HEK293 (cell line): ENCODE data around the gene DEFB129.
"Not testable (repeated sequence)": the region's sequence is repeated elsewhere in the genome, so short reads cannot be mapped to it uniquely, and the experiment has no call there.

Experiments
- CTCF ChIA-PET: fragments of 350-600 bp; formaldehyde crosslinking; extraction: SDS; loops from one replicate; lab custom pipeline; 2021; ENCODE audit warnings: antibody characterized with exemption; lab: Yijun Ruan, JAX
- POLR2A ChIA-PET: fragments of 300-600 bp; formaldehyde crosslinking; extraction: SDS; loops from one replicate; lab custom pipeline; 2020; ENCODE audit warnings: antibody characterized with exemption, inconsistent platforms; lab: Yijun Ruan, JAX
- H3K27ac ChIP-seq: fragments of 200-500 bp; sonication (Bioruptor generic); 2 replicates; pipeline ENCODE4 v1.5.1; 2014; ENCODE audit warnings: low read depth, low read length, control low read depth, inconsistent platforms; ENCODE audit errors: extremely low read depth
- H3K36me3 ChIP-seq, 2 experiments: fragments of 200-500 bp in 1 of 2; sonication (Bioruptor generic) in 1 of 2; 1 replicate in 1 of 2; 2 replicates in 1 of 2; pipeline ENCODE4 v1.5.1; 2014 to 2017; ENCODE audit warnings: inconsistent platforms in 2 of 2, low read length in 2 of 2; ENCODE audit not compliant: control insufficient read depth in 2 of 2, insufficient read depth in 1 of 2
- H3K4me1 ChIP-seq: fragments of 200-500 bp; sonication (Bioruptor generic); 2 replicates; pipeline ENCODE4 v1.5.1; 2014; ENCODE audit warnings: mild to moderate bottlenecking, low read length, inconsistent platforms; ENCODE audit not compliant: control insufficient read depth, insufficient read depth
- H3K4me3 ChIP-seq: 2 replicates; pipeline ENCODE4 v1.5.1; 2011; ENCODE audit warnings: low read depth, mild to moderate bottlenecking, control low read depth, low read length, moderate library complexity
- H3K9me3 ChIP-seq: fragments of 200-500 bp; sonication (Bioruptor generic); 2 replicates; pipeline ENCODE4 v1.5.1; 2014; ENCODE audit warnings: low read depth, low read length, inconsistent platforms; ENCODE audit not compliant: control insufficient read depth, insufficient read depth
- BCL6B ChIP-seq: fragments of 450-650 bp; formaldehyde crosslinking; IDR thresholded peaks from 2 replicates; pipeline ENCODE4 v1.5.1; 2017; ENCODE audit warnings: missing biosample characterization, missing genetic modification characterization
- GLIS1 ChIP-seq: fragments of 450-650 bp; formaldehyde crosslinking; IDR thresholded peaks from 2 replicates; pipeline ENCODE4 v1.5.1; 2016; ENCODE audit warnings: missing biosample characterization, missing genetic modification characterization
- SCRT2 ChIP-seq: fragments of 450-650 bp; formaldehyde crosslinking; IDR thresholded peaks from 2 replicates; pipeline ENCODE4 v1.5.1; 2016; ENCODE audit warnings: missing biosample characterization, missing genetic modification characterization
- YY2 ChIP-seq: fragments of 450-650 bp; formaldehyde crosslinking; IDR thresholded peaks from 2 replicates; pipeline ENCODE4 v1.5.1; 2016; ENCODE audit warnings: missing biosample characterization, missing genetic modification characterization
- ZBTB17 ChIP-seq: fragments of 450-650 bp; formaldehyde crosslinking; IDR thresholded peaks from 2 replicates; pipeline ENCODE4 v1.5.1; 2016; ENCODE audit warnings: missing biosample characterization, missing genetic modification characterization
- ZIC2 ChIP-seq: fragments of 450-650 bp; formaldehyde crosslinking; IDR thresholded peaks from 2 replicates; pipeline ENCODE4 v1.5.1; 2016; ENCODE audit warnings: missing biosample characterization, missing genetic modification characterization
- ZNF112 ChIP-seq: fragments of 450-650 bp; formaldehyde crosslinking; IDR thresholded peaks from 2 replicates; pipeline ENCODE4 v1.5.0; 2017; ENCODE audit warnings: missing biosample characterization, missing genetic modification characterization
- ZNF174 ChIP-seq: fragments of 450-650 bp; formaldehyde crosslinking; IDR thresholded peaks from 2 replicates; pipeline ENCODE4 v1.5.0; 2017; ENCODE audit warnings: missing biosample characterization, mild to moderate bottlenecking, missing genetic modification characterization
- ZNF280C ChIP-seq: fragments of 450-650 bp; formaldehyde crosslinking; IDR thresholded peaks from 2 replicates; pipeline ENCODE4 v1.5.1; 2016; ENCODE audit warnings: missing biosample characterization, missing genetic modification characterization
- ZNF362 ChIP-seq: fragments of 450-650 bp; formaldehyde crosslinking; IDR thresholded peaks from 2 replicates; pipeline ENCODE4 v1.5.1; 2016; ENCODE audit warnings: missing biosample characterization, missing genetic modification characterization
- ZNF398 ChIP-seq: fragments of 450-650 bp; formaldehyde crosslinking; IDR thresholded peaks from 2 replicates; pipeline ENCODE4 v1.5.1; 2017; ENCODE audit warnings: missing biosample characterization, missing genetic modification characterization
- ZNF426 ChIP-seq: fragments of 450-650 bp; formaldehyde crosslinking; IDR thresholded peaks from 2 replicates; pipeline ENCODE4 v1.5.1; 2017; ENCODE audit warnings: missing biosample characterization, missing genetic modification characterization, mild to moderate bottlenecking, inconsistent platforms, moderate library complexity
- ZNF558 ChIP-seq: fragments of 450-650 bp; formaldehyde crosslinking; IDR thresholded peaks from 2 replicates; pipeline ENCODE4 v1.5.1; 2016; ENCODE audit warnings: missing biosample characterization, missing genetic modification characterization
- ZNF561 ChIP-seq: fragments of 450-650 bp; IDR thresholded peaks from 2 replicates; pipeline ENCODE4 v1.5.1; 2018; ENCODE audit warnings: missing biosample characterization, missing genetic modification characterization, borderline replicate concordance
- ZNF776 ChIP-seq: fragments of 450-650 bp; formaldehyde crosslinking; IDR thresholded peaks from 2 replicates; pipeline ENCODE4 v1.5.0; 2017; ENCODE audit warnings: missing biosample characterization, missing genetic modification characterization, borderline replicate concordance
- ZNF830 ChIP-seq: fragments of 450-650 bp; IDR thresholded peaks from 2 replicates; pipeline ENCODE4 v1.5.0; 2018; ENCODE audit warnings: missing biosample characterization, missing genetic modification characterization, low read depth, mild to moderate bottlenecking, moderate library complexity

Gene DEFB129

GRCh38 chr20:251354-251753 lies 24.3 kb downstream of the DEFB129 start:
- H3K36me3 ChIP-seq: no peaks in the 10 kb centered on the region
- no peaks in the 10 kb centered on the region for H3K4me1 ChIP-seq
- no peaks in the 10 kb centered on the region; the same call in 1 of the 2 replicates for H3K9me3 ChIP-seq
- no peak overlapping the region for H3K4me3 ChIP-seq
- CTCF ChIA-PET: no interaction called here
- no peak overlapping the region for H3K27ac ChIP-seq
- TF ChIP-seq ZNF558 (tag by site-specific recombination) (no peak), SCRT2 (tag by site-specific recombination) (no peak)
- POLR2A ChIA-PET: no interaction called here

- ChIA-PET POLR2A (no interaction called here), CTCF (interaction anchor here (0.6 to 1.7 kb wide), 4 partner anchors 14 to 1970 kb away, joined by 3 to 8 read pairs (median 4); no protein-coding TSS in a partner anchor)
- Histone ChIP-seq H3K36me3 (no peaks in the 10 kb centered on the region), H3K9me3 (no peaks in the 10 kb centered on the region), H3K27ac (no peak overlapping the region), H3K4me3 (no peak overlapping the region), H3K4me1 (no peaks in the 10 kb centered on the region)
- TF ChIP-seq ZNF561 (tag by site-specific recombination) (no peak), ZNF280C (tag by site-specific recombination) (no peak), BCL6B (no peak), ZIC2 (tag by site-specific recombination) (peak; percentile 63), GLIS1 (peak; percentile 74), ZBTB17 (no peak), ZNF398 (tag by site-specific recombination) (no peak)
Observed at GRCh38 chr20:252801-253200, 25.7 kb downstream of the DEFB129 start.

GRCh38 chr20:253447-253846 lies 26.4 kb downstream of the DEFB129 start:
- H3K36me3 ChIP-seq, H3K4me3 ChIP-seq, H3K9me3 ChIP-seq, H3K27ac ChIP-seq, POLR2A ChIA-PET, H3K4me1 ChIP-seq: not testable (repeated sequence)
- CTCF ChIA-PET: interaction anchor here (0.6 to 1.7 kb wide), 3 partner anchors 13 to 1969 kb away, joined by 3 to 8 read pairs (median 4); no protein-coding TSS in a partner anchor

GRCh38 chr20:257419-257818 lies 30.4 kb downstream of the DEFB129 start, which contains the start of gene DEFB132:
Gene DEFB132 (plus strand): TSS chr20:257724. CDS start chr20:257779, 55 bp downstream.
- no peaks in the 10 kb centered on the region for H3K9me3 ChIP-seq
- H3K36me3 ChIP-seq: no peaks in the 10 kb centered on the region
- POLR2A ChIA-PET: no interaction called here
- H3K4me3 ChIP-seq: no peak within 1 kb of the TSS
- no peaks in the 10 kb centered on the region for H3K4me1 ChIP-seq
- CTCF ChIA-PET: interaction anchor here (0.6 to 3.2 kb wide), 5 partner anchors 9 to 475 kb away, joined by 3 to 23 read pairs (median 4); no protein-coding TSS in a partner anchor
- no peak within 1 kb of the TSS for H3K27ac ChIP-seq
- TF ChIP-seq YY2 (tag by site-specific recombination) (no peak), ZNF776 (tag by site-specific recombination) (no peak), ZNF174 (tag by site-specific recombination) (no peak), ZNF830 (tag by site-specific recombination) (no peak), ZNF112 (tag by site-specific recombination) (no peak), ZNF362 (tag by site-specific recombination) (no peak), ZNF426 (tag by site-specific recombination) (no peak)
- TF ChIP-seq, all 188 proteins: peak for 0
